Muscle layer of duodenum (tissue), 2 donors: ENCODE results near the gene COA4.
A peak's percentile ranks its signal among the peaks of the same experiment; 100 is the strongest.

Experiments used
- H3K27ac ChIP-seq: one replicate; pipeline ENCODE4 v1.7.0; 2013; ENCODE audit warnings: mild to moderate bottlenecking, low read length
- H3K27me3 ChIP-seq: one replicate; pipeline ENCODE4 v1.7.0; 2013; ENCODE audit warnings: low read depth, mild to moderate bottlenecking, control low read depth, low read length
- H3K36me3 ChIP-seq, 2 donors: one replicate each; pipeline ENCODE4 v1.7.0; 2013; ENCODE audit warnings: low read length in 2 of 2, control low read depth in 1 of 2, mild to moderate bottlenecking in 1 of 2; ENCODE audit not compliant: insufficient read depth in 2 of 2, control insufficient read depth in 1 of 2
- H3K4me1 ChIP-seq, 2 donors: one replicate each; pipeline ENCODE4 v1.7.0; 2013; ENCODE audit warnings: low read length in 2 of 2, mild to moderate bottlenecking in 2 of 2, control low read depth in 1 of 2, moderate library complexity in 1 of 2; ENCODE audit not compliant: insufficient read depth in 2 of 2, control insufficient read depth in 1 of 2
- H3K4me3 ChIP-seq, 2 donors: one replicate each; pipeline ENCODE4 v1.7.0; 2013; ENCODE audit warnings: low read length in 2 of 2, low read depth in 1 of 2, mild to moderate bottlenecking in 1 of 2
- H3K9me3 ChIP-seq, 2 donors: one replicate each; pipeline ENCODE4 v1.7.0; 2013; ENCODE audit warnings: low read length in 2 of 2, control low read depth in 1 of 2, mild to moderate bottlenecking in 1 of 2; ENCODE audit not compliant: control insufficient read depth in 1 of 2
- donor health status: healthy.

COA4 gene

GRCh38 chr11:73876424-73877310, at the start of gene COA4, which contains the start of gene PAAF1:
COA4 (minus strand) TSS chr11:73876846; CDS start chr11:73873378, 3,468 bp downstream.
PAAF1 (plus strand) TSS chr11:73876999; CDS start chr11:73877022, 23 bp downstream.
- peak within 1 kb of the TSS; percentile 83 to 93 for H3K4me3 ChIP-seq
- H3K27ac ChIP-seq, result peak within 1 kb of the TSS; percentile 98
- H3K36me3 ChIP-seq, result peaks cover 13 to 23% of the 10 kb centered on the region in 2 donors
- H3K9me3 ChIP-seq, result no peaks in the 10 kb centered on the region
- peaks cover 4 to 24% of the 10 kb centered on the region in 2 donors for H3K4me1 ChIP-seq
- H3K27me3 ChIP-seq, result no peaks in the 10 kb centered on the region

- no peak overlapping the region for H3K27ac ChIP-seq
- H3K9me3 ChIP-seq, result no peaks in the 10 kb centered on the region
- no peaks in the 10 kb centered on the region for H3K27me3 ChIP-seq
- H3K36me3 ChIP-seq, result peaks cover 26 to 43% of the 10 kb centered on the region in 2 donors
- no peak overlapping the region for H3K4me3 ChIP-seq
- H3K4me1 ChIP-seq, result no peaks in the 10 kb centered on the region
These were observed 44.5 kb upstream of the COA4 start for GRCh38 chr11:73921180-73921579.

GRCh38 chr11:73916435-73916834, 39.8 kb upstream of the COA4 start:
- H3K36me3 ChIP-seq, result peaks cover 23 to 64% of the 10 kb centered on the region in 2 donors
- H3K4me1 ChIP-seq, result no peaks in the 10 kb centered on the region
- H3K4me3 ChIP-seq, result no peak overlapping the region
- H3K27me3 ChIP-seq, result no peaks in the 10 kb centered on the region
- H3K27ac ChIP-seq, result no peak overlapping the region
- H3K9me3 ChIP-seq, result no peaks in the 10 kb centered on the region

GRCh38 chr11:73914284-73914683, 37.6 kb upstream of the COA4 start:
- Histone ChIP-seq H3K27ac (no peak overlapping the region), H3K36me3 (peaks cover 21 to 74% of the 10 kb centered on the region in 2 donors), H3K4me3 (no peak overlapping the region)

GRCh38 chr11:73913472-73913871, 36.8 kb upstream of the COA4 start:
- H3K9me3 ChIP-seq, result no peaks in the 10 kb centered on the region
- H3K4me1 ChIP-seq, result no peaks in the 10 kb centered on the region
- peaks cover 16 to 70% of the 10 kb centered on the region in 2 donors for H3K36me3 ChIP-seq
- no peak overlapping the region for H3K27ac ChIP-seq
- no peaks in the 10 kb centered on the region for H3K27me3 ChIP-seq
- no peak overlapping the region for H3K4me3 ChIP-seq

More at GRCh38 chr11:73914284-73914683, 37.6 kb upstream of the COA4 start:
- Histone ChIP-seq H3K27me3 (no peaks in the 10 kb centered on the region), H3K4me1 (no peaks in the 10 kb centered on the region), H3K9me3 (no peaks in the 10 kb centered on the region)

- Histone ChIP-seq H3K4me3 (no peak overlapping the region), H3K27ac (no peak overlapping the region), H3K27me3 (no peaks in the 10 kb centered on the region), H3K36me3 (peaks cover 16 to 63% of the 10 kb centered on the region in 2 donors), H3K4me1 (no peaks in the 10 kb centered on the region), H3K9me3 (no peaks in the 10 kb centered on the region)
These were observed 35.4 kb upstream of the COA4 start for GRCh38 chr11:73912026-73912425.

GRCh38 chr11:73907191-73907590, 30.5 kb upstream of the COA4 start:
- H3K36me3 ChIP-seq, result peaks cover 13 to 55% of the 10 kb centered on the region in 2 donors
- H3K27me3 ChIP-seq, result no peaks in the 10 kb centered on the region
- H3K27ac ChIP-seq, result no peak overlapping the region
- H3K9me3 ChIP-seq, result no peaks in the 10 kb centered on the region
- no peaks in the 10 kb centered on the region for H3K4me1 ChIP-seq
- H3K4me3 ChIP-seq, result no peak overlapping the region

- Histone ChIP-seq H3K9me3 (no peaks in the 10 kb centered on the region), H3K36me3 (peaks cover 13 to 46% of the 10 kb centered on the region in 2 donors), H3K27ac (no peak overlapping the region), H3K4me3 (no peak overlapping the region), H3K27me3 (no peaks in the 10 kb centered on the region), H3K4me1 (no peaks in the 10 kb centered on the region)
These were observed 25.7 kb upstream of the COA4 start for GRCh38 chr11:73902303-73902702.

GRCh38 chr11:73894725-73895335, 18.2 kb upstream of the COA4 start:
- peaks cover 6 to 28% of the 10 kb centered on the region in 2 donors for H3K36me3 ChIP-seq
- no peaks in the 10 kb centered on the region for H3K9me3 ChIP-seq

GRCh38 chr11:73893041-73893440, 16.4 kb upstream of the COA4 start:
- Histone ChIP-seq H3K36me3 (peaks cover 8 to 29% of the 10 kb centered on the region in 2 donors), H3K4me1 (no peaks in the 10 kb centered on the region), H3K27ac (no peak overlapping the region), H3K9me3 (no peaks in the 10 kb centered on the region), H3K27me3 (no peaks in the 10 kb centered on the region), H3K4me3 (no peak overlapping the region)

More at GRCh38 chr11:73894725-73895335, 18.2 kb upstream of the COA4 start:
- no peak overlapping the region for H3K4me3 ChIP-seq
- no peaks in the 10 kb centered on the region for H3K27me3 ChIP-seq
- H3K27ac ChIP-seq, result no peak overlapping the region
- H3K4me1 ChIP-seq, result no peaks in the 10 kb centered on the region

- no peaks in the 10 kb centered on the region for H3K4me1 ChIP-seq
- H3K27me3 ChIP-seq, result no peaks in the 10 kb centered on the region
- H3K27ac ChIP-seq, result no peak overlapping the region
- no peak overlapping the region for H3K4me3 ChIP-seq
- H3K9me3 ChIP-seq, result no peaks in the 10 kb centered on the region
- H3K36me3 ChIP-seq, result peaks cover 9 to 34% of the 10 kb centered on the region in 2 donors
These were observed 12.9 kb upstream of the COA4 start for GRCh38 chr11:73889536-73889935.
